Measurements from ENCODE around the gene CTNNA2. TPM values are rescaled to one million over a fixed set of nuclear protein-coding genes. Genes with fewer than 3 reads are reported as not detected.
A peak's percentile ranks its signal among the peaks of the same experiment; 100 is the strongest.
"Not testable (repeated sequence)": the region's sequence is repeated elsewhere in the genome, so short reads cannot be mapped to it uniquely, and the experiment has no call there.

The CTNNA2 gene
- total RNA-seq, 1 donor from 2014 or later, result not detected

DNA sequence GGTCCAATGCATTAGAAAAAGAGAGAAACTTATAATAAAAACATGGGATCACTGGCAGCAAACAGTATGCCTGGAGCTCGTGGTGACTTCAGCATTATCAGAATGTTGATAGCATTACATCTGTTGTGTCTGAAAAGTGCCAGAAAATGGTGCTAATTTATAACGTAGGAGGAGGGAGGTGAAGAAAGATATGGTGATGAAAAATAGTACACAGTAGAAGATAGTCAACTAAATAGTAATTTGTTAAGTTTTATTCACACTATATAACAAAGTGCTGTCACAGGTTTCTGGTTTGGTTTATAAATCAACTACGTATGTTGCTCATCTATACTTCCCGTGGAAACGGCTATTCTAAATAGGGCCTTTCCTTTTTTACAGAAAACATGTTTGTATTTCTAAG is 674.3 kb downstream of the CTNNA2 start:
- no peak for DNase-seq (ENCODE audit: low read depth in 2 of 2)

- DNase-seq (ENCODE audit: low read depth in 2 of 2), result no peak
Measured at GRCh38 chr2:80190166-80190565, 677.3 kb downstream of the CTNNA2 start.

- no peak for DNase-seq (ENCODE audit: low read depth in 2 of 2)
Measured at GRCh38 chr2:80193566-80193965, 680.7 kb downstream of the CTNNA2 start.

- no peak for DNase-seq (ENCODE audit: low read depth in 2 of 2)
Measured at GRCh38 chr2:80195034-80195433, 682.2 kb downstream of the CTNNA2 start.

- no peak for DNase-seq (ENCODE audit: low read depth in 2 of 2)
Measured at GRCh38 chr2:80198042-80198441, 685.2 kb downstream of the CTNNA2 start.

DNA sequence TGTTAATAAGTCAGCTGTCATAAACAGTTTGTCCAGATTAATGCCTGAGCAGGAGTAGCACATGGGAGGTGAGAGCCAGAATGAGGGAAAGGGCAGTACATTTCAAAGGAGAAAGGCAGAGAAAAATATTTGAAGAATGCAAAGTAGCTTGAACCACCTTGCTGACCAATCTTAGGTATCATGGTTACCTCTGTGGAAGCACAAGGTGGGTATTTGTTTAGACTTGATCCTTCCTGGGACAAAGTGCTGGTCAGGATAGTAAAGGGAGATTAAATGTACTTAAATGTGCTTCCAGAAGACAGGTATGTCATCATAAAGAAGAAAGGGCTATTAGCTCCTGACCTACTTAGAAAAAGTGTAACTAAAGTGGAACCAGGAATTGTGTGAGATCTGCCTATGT is 686.7 kb downstream of the CTNNA2 start:
- no peak for DNase-seq (ENCODE audit: low read depth in 2 of 2)

DNA sequence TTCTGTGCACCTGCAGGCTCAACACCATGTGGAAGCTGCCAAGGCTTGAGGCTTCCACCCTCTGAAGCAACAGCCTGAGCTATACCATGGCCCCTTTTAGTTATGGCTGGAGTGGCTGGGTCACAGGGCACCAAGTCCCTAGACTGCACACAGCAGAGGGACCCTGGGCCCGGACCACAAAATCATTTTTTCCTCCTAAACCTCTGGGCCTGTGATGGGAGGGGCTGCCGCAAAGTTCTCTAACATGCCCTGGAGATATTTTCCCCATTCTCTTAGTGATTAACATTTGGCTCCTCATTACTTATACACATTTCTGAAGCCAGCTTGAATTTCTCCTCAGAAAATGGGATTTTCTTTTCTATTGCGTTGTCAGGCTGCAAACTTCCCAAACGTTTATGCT is 691.1 kb downstream of the CTNNA2 start:
- DNase-seq (ENCODE audit: low read depth in 2 of 2), result not testable (repeated sequence)

DNA sequence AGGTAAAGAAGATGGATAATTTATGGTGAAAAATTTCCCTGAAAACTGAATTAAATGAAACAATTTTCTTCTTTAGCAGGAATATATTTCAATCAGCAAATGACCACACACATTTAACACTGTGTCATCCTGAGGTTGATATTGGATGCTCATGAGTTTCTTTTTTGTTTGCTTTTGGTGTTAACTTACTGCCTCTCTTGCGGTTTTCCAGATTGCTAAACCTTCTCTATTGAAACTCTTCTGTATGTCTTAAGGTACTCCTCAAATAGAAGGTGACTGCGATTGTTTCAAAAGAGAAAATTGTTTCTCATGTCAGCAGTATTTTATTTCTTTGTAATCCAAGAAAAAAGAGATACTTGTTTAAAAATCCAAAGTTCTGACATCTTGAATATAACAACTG is 692.6 kb downstream of the CTNNA2 start:
- no peak for DNase-seq (ENCODE audit: low read depth in 2 of 2)

GRCh38 chr2:80209458-80209857 is 696.6 kb downstream of the CTNNA2 start:
- DNase-seq (ENCODE audit: low read depth in 2 of 2), result no peak

DNA sequence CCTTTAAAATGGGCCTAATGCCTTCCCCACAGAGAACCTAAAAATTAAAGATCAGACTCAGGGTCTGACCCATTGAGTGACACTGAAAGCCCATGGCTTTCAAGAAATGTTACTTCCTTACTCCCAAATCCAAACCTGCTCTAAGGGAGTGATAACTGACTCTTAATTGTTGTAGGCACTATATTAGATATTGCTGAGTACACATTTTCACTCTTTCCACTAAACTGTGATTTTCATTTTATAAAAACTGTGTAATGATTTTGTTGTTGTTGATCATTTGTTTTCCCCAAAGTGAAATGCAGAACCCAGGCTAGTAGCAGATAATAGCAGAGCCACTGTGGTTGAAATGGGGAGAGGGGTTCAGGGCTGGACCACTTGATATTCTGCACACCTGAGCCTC is 704.6 kb downstream of the CTNNA2 start:
- no peak for DNase-seq (ENCODE audit: low read depth in 2 of 2)

DNA sequence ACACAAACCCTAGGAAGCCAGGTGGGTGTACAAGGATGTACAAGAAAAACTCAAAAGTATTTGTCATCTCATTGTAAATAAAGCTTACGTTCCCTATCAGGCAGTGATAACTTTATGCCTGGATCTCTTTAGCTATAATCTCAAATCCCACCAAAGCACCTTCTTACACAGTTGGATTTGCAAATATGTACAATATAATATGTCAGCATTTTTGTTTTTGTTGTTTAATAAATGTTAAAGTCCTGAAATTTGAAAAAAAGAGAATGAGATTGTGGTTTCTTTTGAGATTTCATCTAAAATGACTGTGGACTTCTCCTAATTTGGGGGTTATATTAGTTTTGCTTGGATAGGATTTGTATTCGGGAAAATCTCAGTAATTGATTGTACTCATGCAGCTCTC is 709.8 kb downstream of the CTNNA2 start:
- no peak for DNase-seq (ENCODE audit: low read depth in 2 of 2)

- DNase-seq (ENCODE audit: low read depth in 2 of 2), result no peak
Measured at GRCh38 chr2:80231421-80231820, 718.6 kb downstream of the CTNNA2 start.

DNA sequence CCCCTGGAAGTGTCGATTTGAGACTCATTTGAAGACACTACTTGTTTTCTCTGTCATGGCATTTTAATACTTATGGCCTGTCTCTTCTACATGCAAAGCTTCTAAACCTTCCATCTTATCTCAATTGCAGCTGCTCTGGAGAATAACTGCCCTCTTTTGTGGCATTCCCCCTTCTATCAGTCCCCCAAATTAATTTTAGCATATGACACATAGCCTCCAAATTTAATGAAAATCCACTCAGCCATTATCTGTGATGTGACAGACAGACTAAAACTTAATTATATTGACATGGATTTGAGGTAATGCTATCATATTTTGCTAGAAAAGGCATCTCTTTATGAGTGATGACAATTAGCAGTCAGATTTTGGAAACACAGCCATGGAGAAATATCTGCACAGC is 720.5 kb downstream of the CTNNA2 start:
- no peak for DNase-seq (ENCODE audit: low read depth in 2 of 2)

GRCh38 chr2:80238692-80239469 is 726.0 kb downstream of the CTNNA2 start:
- DNase-seq (ENCODE audit: low read depth in 2 of 2), result peak; percentile 14 to 15

DNA sequence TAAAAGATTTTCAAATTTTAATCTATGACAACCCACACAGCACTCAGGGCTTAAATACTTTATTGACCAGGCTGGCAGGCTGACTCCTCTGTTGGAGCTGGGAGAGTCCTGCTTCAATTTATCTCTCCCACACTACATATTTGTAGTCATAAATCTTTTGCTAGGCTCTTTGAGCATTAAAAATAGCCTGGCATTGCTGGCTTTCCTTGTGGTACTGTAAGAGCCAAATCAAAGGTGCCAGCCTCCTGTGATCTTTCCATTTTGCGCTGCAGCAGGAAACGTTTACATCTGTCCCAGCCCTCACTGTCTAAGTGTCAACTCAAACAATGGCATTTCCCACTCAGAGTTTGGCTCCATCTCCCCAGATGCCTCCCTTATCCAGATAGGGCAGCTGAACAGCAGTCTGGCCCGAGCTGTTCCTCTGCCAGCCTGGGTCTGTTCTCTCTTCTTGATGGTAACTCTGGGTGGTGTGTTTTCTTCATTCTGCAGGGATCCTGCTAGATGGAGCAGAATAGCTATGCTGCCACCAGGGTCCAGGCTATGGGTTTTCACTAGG is 729.6 kb downstream of the CTNNA2 start:
- no peak for DNase-seq (ENCODE audit: low read depth in 2 of 2)

DNA sequence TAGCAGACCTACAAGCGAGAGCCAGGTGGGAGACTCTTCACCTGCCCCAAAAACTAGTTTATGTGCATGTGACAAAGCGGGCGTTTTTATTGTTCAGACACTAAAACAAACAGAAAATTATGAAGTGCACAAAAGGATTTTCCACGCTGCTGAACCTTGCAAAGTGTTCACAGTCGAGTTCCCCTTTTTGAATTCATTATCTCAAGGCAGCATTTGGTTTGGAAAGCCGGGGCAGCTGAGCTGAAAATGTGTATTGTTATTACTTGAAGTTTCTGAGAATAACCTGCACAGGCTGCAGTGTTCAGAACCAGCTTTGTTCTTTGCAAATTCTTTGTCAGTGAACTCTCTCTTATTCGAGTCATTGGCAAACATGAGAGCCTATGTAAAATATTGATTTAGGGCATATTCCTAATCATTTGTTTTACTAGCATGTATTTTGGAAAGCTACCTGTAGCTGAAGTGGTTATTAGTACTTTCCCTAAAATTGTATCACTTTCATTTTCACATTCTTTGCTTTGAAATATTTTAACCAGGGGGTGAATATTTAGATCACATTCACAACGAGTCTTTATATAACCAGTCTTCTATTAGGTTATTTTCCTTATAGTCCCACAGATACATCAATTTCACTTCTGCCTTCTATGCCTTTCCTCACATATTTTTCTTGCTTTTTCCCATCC is 732.2 kb downstream of the CTNNA2 start:
- DNase-seq (ENCODE audit: low read depth in 2 of 2), result no peak

DNA sequence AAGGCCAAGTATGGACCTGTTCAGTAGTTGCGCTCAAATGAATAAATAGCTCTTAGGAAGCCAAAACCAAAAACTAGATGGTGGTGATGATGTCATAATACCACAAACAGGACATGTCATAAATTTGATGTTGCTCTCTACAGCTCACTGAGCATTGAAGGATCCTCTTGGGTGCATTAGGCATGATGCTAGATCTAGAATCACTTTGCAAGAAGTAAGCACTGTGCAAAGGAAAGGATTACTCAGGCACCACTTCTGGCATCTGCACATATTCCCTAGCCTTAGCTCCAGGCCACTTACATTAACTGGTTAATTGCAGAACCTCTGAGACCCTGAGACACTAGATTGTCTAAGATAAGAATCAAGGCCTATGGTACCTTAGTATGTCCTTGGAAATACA is 733.7 kb downstream of the CTNNA2 start:
- no peak for DNase-seq (ENCODE audit: low read depth in 2 of 2)

GRCh38 chr2:80247339-80247738 is 734.5 kb downstream of the CTNNA2 start:
- DNase-seq (ENCODE audit: low read depth in 2 of 2), result no peak

DNA sequence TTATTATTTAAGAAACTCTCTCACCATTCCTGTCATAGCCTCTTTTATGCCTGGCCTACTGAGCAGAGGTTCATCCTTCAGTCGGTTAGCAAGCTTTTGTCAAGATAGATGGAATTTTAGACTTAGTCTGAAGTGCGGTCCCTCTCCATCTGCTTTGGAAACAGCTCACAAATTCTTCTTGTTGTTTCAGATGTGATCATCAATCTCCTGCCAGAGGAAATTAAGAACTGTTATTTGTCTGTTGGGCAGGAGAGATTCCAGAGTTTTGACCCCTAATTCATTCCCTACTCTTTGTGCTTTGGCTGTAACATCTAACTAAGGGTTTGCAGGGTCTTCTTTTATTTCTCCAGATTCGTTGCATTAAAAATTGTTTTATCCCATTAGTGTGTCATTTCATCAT is 735.3 kb downstream of the CTNNA2 start:
- DNase-seq (ENCODE audit: low read depth in 2 of 2), result no peak

GRCh38 chr2:80252294-80252986 is 739.6 kb downstream of the CTNNA2 start:
- DNase-seq (ENCODE audit: low read depth in 2 of 2), result no peak

DNA sequence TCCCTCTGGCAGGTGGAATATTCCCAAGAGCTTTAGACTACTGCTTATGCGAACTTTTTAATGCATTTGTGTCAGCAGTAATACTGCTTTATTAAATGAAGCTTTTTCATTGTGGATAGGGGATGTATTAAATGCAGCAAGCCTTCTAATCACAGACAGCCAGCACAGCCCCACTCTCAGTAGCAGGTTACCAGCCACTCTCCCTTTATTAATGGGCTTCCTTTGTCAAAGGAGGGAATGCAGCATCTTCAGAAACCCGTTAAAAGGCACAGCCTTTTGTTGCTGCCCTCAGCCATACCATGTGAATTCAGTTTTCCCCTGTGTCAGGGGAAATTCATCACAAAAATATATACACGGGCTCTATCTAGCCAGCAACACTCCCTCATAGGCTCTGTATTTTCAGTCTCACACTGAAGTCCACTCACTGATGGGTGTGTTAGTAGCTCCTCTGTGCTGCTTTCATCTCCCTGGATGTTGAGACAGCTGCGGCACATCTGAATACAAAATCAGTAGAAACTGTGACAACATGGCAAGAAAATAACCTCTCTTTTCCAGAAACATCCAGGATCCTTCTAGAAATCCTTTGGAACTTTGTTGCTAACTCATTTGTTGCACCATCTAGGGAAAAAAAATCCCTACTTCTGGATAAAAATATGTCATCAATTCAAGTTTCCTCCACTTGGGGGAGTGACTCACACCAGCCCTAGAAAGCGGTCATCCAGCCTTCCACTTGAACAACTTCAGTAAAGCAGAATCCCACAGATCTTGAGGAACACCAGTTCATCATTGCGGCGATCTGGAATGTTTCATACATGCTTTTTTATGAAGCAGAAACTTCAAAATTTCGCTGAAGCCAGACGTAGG is 743.3 kb downstream of the CTNNA2 start:
- peak; percentile 1 to 2 for DNase-seq (ENCODE audit: low read depth in 2 of 2)

All from lung microvascular endothelial cell (primary cell).